Loucy (cell line): ENCODE data around the gene JARID2.

Experiments used
- EZH2phosphoT487 ChIP-seq: fragments of 200-600 bp; IDR thresholded peaks from 2 replicates; pipeline ENCODE4 v1.6.1; 2018; ENCODE audit warnings: antibody characterized with exemption, mild to moderate bottlenecking, moderate library complexity, borderline replicate concordance
- TF ChIP-seq, protein P1 (sequence below): fragments of 200-600 bp; sonication (generic); conservative IDR thresholded peaks from 2 replicates; pipeline ENCODE4 v1.5.1; 2014; ENCODE audit warnings: mild to moderate bottlenecking, antibody characterized with exemption, low read length

- TF ChIP-seq, protein P1, sequence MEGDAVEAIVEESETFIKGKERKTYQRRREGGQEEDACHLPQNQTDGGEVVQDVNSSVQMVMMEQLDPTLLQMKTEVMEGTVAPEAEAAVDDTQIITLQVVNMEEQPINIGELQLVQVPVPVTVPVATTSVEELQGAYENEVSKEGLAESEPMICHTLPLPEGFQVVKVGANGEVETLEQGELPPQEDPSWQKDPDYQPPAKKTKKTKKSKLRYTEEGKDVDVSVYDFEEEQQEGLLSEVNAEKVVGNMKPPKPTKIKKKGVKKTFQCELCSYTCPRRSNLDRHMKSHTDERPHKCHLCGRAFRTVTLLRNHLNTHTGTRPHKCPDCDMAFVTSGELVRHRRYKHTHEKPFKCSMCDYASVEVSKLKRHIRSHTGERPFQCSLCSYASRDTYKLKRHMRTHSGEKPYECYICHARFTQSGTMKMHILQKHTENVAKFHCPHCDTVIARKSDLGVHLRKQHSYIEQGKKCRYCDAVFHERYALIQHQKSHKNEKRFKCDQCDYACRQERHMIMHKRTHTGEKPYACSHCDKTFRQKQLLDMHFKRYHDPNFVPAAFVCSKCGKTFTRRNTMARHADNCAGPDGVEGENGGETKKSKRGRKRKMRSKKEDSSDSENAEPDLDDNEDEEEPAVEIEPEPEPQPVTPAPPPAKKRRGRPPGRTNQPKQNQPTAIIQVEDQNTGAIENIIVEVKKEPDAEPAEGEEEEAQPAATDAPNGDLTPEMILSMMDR = no peak
- TF ChIP-seq EZH2phosphoT487 = no peak
Observed at GRCh38 chr6:15244620-15245360, 1.1 kb upstream of the JARID2 start.
